WI38 (cell line): ENCODE data around the gene KLHL24.
"Not testable (repeated sequence)": the region's sequence is repeated elsewhere in the genome, so short reads cannot be mapped to it uniquely, and the experiment has no call there.

Experiments
- H3K4me3 ChIP-seq: 2 replicates; pipeline ENCODE4 v1.5.1; 2011; ENCODE audit warnings: low read depth, mild to moderate bottlenecking, control low read depth, low read length
- TF ChIP-seq, protein P1 (sequence below): IDR thresholded peaks from 2 replicates; pipeline ENCODE4 v1.5.1; 2012; ENCODE audit warnings: low read depth, mild to moderate bottlenecking, control low read depth, low read length

KLHL24 gene

DNA sequence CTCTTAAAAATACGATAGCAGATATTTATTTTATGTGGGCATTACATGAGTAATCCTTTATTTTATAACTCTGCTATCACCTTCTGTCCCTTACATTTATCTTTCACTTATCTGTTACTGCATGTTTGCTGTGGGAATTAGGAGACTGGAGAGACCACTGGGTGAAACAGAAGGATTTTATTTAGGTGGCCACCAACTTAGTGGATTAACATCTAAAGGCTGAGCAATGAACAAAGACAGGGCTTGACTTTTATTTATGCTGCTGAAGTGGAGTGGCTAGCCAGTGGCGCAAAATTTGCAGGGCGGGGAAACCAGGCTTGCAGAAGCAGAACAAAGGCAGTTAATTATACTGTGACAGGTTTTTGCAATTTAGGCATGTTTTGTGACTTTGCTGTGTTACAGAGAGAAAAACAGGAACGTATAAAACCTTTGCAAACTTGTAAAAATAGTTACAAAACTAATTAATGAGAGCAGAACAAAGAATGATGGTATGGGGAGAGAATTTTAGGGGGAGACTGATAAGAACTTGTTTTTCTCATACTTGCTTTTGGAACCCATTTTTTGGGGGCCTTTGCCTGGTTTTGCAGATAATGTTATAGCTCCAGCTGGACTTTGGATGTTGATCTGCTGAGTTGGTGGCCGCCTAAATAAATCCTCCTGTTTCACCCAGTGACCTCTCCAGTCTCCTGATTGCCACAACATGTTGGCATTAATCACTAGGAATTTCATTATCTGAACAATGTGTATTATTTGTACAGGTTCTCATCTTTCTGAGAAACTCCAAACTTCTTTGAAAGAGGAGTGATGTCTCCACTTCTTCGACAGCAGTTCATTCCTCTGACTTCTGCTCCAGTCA lies 18.0 kb downstream of the KLHL24 start:
- TF ChIP-seq, protein P1, sequence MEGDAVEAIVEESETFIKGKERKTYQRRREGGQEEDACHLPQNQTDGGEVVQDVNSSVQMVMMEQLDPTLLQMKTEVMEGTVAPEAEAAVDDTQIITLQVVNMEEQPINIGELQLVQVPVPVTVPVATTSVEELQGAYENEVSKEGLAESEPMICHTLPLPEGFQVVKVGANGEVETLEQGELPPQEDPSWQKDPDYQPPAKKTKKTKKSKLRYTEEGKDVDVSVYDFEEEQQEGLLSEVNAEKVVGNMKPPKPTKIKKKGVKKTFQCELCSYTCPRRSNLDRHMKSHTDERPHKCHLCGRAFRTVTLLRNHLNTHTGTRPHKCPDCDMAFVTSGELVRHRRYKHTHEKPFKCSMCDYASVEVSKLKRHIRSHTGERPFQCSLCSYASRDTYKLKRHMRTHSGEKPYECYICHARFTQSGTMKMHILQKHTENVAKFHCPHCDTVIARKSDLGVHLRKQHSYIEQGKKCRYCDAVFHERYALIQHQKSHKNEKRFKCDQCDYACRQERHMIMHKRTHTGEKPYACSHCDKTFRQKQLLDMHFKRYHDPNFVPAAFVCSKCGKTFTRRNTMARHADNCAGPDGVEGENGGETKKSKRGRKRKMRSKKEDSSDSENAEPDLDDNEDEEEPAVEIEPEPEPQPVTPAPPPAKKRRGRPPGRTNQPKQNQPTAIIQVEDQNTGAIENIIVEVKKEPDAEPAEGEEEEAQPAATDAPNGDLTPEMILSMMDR: no peak
- H3K4me3 ChIP-seq: no peak overlapping the region

- TF ChIP-seq, protein P1: no peak
- no peak overlapping the region for H3K4me3 ChIP-seq
Measured at GRCh38 chr3:183654727-183655126, 19.3 kb downstream of the KLHL24 start.

- TF ChIP-seq, protein P1: no peak
- H3K4me3 ChIP-seq: no peak overlapping the region
Measured at GRCh38 chr3:183662099-183662498, 26.7 kb downstream of the KLHL24 start.

GRCh38 chr3:183664913-183665381 lies 29.5 kb downstream of the KLHL24 start:
- TF ChIP-seq, protein P1: no peak
- H3K4me3 ChIP-seq: no peak overlapping the region

DNA sequence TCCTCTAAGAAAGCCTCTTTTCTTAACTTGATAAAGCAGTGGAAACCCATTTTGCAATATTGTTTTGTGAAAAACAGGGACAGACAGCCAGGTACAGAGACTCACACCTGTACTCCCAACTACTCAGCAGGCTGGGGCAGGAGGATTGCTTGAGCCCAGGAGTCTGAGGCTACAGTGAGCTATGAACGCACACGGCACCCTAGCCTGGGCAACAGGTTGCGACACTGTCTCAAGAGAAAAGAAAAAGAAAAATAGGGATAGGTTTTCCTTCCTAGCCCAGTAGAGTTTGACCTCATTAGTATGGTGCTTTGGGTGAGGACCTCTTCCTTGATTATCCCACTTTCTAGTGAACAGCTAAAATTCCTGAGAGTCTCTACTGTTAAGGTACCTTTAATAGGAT lies 44.6 kb downstream of the KLHL24 start:
- H3K4me3 ChIP-seq: no peak overlapping the region
- TF ChIP-seq, protein P1: no peak

- TF ChIP-seq, protein P1: no peak
- H3K4me3 ChIP-seq: no peak overlapping the region
Measured at GRCh38 chr3:183687705-183688104, 52.3 kb downstream of the KLHL24 start.

- TF ChIP-seq, protein P1: no peak
- no peak overlapping the region for H3K4me3 ChIP-seq
Measured at GRCh38 chr3:183688874-183689273, 53.5 kb downstream of the KLHL24 start.

GRCh38 chr3:183689621-183690020 lies 54.2 kb downstream of the KLHL24 start:
- not testable (repeated sequence) for H3K4me3 ChIP-seq
